Loucy (cell line): ENCODE measurements around the gene ERBB3.

ENCODE experiments used
- EZH2phosphoT487 ChIP-seq: fragments of 200-600 bp; IDR thresholded peaks from 2 replicates; pipeline ENCODE4 v1.6.1; 2018; ENCODE audit warnings: antibody characterized with exemption, mild to moderate bottlenecking, moderate library complexity, borderline replicate concordance
- TF ChIP-seq, protein P1 (sequence below): fragments of 200-600 bp; sonication (generic); conservative IDR thresholded peaks from 2 replicates; pipeline ENCODE4 v1.5.1; 2014; ENCODE audit warnings: mild to moderate bottlenecking, antibody characterized with exemption, low read length

DNA sequence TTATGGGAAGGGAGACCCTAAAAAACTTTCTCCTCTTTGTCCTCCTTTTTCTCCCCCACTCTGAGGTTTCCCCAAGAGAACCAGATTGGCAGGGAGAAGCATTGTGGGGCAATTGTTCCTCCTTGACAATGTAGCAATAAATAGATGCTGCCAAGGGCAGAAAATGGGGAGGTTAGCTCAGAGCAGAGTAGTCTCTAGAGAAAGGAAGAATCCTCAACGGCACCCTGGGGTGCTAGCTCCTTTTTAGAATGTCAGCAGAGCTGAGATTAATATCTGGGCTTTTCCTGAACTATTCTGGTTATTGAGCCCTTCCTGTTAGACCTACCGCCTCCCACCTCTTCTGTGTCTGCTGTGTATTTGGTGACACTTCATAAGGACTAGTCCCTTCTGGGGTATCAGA, 42.8 kb upstream of the ERBB3 start:
- TF ChIP-seq, protein P1, sequence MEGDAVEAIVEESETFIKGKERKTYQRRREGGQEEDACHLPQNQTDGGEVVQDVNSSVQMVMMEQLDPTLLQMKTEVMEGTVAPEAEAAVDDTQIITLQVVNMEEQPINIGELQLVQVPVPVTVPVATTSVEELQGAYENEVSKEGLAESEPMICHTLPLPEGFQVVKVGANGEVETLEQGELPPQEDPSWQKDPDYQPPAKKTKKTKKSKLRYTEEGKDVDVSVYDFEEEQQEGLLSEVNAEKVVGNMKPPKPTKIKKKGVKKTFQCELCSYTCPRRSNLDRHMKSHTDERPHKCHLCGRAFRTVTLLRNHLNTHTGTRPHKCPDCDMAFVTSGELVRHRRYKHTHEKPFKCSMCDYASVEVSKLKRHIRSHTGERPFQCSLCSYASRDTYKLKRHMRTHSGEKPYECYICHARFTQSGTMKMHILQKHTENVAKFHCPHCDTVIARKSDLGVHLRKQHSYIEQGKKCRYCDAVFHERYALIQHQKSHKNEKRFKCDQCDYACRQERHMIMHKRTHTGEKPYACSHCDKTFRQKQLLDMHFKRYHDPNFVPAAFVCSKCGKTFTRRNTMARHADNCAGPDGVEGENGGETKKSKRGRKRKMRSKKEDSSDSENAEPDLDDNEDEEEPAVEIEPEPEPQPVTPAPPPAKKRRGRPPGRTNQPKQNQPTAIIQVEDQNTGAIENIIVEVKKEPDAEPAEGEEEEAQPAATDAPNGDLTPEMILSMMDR: no peak
- no peak for TF ChIP-seq EZH2phosphoT487
